Superior temporal gyrus (tissue), 1 donor: ENCODE data around the gene PNMT.

Source experiments
- DNase-seq: peaks from one replicate; pipeline ENCODE4 v3.0.0-alpha.2; 2016; ENCODE audit errors: extremely low spot score

The PNMT gene

GRCh38 chr17:39669897-39670735 lies 1.9 kb downstream of the PNMT start:
- DNase-seq: no peak

- DNase-seq: no peak
Observed at GRCh38 chr17:39670746-39671145, 2.5 kb downstream of the PNMT start.

DNA sequence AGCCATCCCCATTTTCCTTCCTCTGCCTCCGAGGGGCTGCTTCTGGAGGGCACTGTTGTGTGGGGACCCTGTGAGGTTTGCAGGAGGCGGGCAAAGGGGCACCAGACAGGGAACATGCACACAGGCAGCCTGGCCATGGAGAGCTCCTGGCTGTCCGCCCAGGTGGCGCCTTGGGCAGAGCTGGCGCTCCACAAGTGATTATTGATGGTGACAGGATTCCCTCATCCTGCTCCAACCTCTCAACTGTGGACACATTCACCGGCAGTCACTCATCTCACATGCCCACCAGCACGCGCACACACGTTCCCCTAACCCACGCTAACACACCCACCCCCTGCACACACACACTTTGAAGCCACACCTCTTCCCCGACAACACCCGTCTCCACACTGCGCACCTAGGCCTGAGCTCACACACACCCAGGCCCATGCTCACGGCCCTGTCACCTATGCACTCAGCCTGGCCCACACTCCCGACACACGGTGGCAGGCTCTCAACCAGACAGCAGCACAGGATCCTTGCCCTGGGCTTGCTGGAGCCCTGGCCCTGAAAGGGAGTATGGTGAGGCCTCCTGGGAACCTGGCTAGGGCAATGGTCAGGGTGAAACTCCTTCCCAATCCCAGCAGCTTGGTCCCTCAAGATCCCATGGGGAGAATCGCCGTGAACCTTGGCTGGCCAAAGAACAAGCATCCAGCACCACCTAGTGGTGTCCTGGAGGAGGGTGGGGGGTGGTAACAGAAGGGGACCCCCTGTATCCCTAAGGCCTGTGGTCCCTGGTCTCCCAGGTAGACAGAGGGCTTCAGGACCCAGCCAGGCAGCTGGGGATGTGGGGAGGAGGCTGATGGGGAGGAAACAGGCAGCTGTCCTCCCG lies 3.6 kb downstream of the PNMT start:
- DNase-seq: peak; percentile 56

- DNase-seq: no peak
Observed at GRCh38 chr17:39672522-39673334, 4.5 kb downstream of the PNMT start.

GRCh38 chr17:39673335-39674081 lies 5.3 kb downstream of the PNMT start:
- no peak for DNase-seq

GRCh38 chr17:39674179-39674578 lies 5.9 kb downstream of the PNMT start:
- no peak for DNase-seq

DNA sequence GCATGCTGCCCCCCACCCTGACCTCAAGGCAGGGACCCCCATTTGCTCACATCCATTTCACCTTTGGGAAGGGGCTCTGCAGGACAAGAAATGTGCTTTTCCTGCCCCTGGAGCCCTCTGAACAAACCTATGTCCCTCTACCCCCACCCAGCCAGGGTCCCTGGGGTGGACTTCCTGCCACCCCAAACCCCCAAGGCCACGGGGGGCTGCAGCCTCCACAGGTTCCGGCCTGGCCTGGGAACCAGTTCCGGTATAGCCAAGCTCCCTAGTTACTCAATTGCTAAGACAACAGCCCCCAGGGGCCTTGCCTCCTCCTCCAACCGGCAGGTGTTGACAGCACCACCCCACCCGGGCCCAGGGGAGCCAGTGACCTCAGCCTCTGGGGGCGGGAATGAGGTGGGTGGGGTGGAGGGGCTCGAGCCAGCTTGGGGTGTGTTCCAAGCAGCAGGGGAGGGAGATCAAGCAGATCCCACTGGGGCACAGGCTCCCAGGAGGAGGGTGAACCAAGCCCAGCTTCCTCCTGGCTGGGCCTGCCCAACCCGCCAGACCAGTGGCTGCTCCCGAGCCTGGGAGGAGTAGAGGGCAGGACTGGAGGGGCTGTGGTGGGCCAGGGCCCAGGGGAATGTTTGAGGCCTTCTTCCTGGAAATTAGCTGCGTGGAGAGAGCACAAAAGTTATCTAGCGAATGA lies 6.6 kb downstream of the PNMT start:
- DNase-seq: no peak

DNA sequence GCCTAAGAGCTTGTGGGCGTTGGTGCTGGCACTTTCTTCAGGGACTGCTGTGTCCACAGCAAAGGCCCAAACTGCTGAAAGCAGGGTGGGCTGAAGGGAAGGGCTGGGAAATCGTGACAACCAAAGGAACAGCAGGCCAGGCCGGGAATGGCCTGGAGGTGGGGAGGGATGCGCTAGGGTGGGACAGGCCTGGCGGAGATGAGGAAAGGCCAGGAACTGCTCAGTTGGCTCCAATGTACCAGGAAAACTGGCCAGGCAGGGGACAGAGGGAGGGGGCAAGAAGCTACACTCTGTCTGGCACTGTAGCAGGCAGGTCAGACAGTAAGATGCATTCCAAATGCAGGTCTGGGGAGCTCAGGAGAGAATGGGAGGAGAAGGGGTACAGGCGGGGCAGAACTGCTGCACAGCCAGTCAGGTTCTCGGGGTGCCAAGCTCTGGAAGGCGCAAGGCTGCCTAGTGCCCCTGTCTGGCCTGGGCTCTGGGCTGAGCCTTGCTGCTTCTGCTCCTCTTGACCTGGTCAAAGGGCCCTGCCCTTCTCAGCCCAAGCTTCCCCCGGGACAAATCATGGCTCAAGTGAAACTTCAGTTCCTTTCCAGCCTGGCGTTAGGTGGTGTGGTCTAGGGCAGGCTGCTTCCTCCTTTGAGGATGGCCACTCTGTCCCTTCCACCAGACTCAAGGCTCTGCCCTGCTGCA lies 7.3 kb downstream of the PNMT start:
- no peak for DNase-seq

DNA sequence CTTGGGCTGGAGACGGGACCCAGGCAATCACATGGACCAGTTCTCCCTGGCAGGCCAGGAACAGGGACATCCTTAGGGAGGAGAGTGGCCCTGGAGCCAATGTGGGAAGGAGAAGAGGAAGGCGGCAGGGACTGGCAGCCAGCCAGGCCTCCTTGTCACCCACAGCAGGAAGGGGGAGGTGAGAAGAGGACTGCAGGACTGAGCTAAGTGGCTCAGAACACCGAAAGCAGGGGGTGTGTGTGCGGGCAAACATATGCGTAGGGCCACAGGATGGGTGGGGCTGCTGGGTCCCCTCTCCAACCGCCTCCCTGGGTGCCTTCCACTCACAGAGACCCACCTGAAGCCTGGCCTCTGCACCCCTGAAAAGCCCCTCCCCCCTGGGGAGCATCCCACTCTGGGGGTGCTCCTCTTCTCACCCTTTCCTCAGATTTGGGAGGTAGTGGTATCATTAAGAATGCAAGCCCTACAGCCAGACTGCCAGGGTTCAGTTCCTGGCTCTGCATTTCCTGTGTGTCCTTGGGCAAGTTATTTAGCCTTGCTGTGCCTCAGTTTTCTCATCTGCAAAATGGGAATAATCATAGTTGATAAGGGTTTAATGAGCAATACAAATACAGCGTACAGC lies 8.1 kb downstream of the PNMT start:
- peak; percentile 59 for DNase-seq

DNA sequence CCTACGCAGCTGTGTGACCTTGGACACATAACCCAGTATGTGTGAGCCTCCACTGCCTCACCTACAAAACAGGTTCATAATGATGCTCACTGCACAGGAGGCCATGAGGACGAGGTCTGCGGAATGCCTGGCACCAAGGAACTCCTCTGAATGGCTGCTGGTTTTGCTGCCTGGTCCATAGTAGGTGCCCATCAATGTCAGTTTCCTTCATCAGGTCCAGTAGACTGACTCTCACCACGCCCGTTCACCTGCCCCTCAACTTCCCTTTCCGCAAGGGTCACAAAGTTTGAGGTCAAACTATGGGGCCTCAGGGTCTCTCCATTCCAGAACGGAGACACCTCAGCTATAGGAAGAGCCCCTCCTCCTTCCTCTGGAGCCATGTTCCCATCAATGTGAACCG lies 8.8 kb downstream of the PNMT start:
- no peak for DNase-seq

- peak; percentile 44 for DNase-seq
Observed at GRCh38 chr17:39677542-39678339, 9.5 kb downstream of the PNMT start.

DNA sequence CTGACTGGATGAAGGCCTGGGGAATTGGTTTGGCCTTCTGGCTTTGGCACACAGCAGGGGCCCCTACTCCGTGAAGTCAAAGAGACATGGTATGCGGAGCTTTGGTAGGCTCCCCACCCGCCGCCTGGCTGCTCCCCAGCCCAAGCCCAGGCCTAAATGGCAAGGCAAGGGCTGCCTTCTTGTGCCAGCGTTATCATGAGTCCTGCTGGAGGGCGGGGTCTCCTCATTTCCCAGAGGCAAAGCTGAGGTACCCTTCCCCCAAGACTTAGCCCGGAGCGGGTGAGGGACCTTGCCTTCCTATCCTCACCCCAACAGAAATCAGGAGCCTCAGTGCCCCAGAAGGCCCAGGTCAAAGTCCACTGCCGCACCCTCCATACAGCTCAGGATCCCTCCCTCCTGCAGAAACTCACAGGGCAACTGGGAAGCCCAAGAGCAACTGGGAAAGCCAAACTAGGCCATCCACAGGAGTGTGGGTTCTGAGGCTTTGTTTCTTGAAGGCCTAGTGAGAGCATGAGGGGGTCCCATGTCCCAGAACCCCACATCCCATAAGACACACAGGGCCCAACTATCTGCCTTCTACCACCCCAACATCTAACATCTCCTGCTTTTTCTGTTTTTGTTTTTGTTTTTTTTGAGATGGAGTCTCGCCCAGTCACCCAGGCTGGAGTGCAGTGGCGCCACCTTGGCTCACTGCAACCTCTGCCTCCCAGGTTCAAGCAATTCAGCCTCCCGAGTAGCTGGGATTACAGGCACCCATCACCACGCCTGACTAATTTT lies 10.3 kb downstream of the PNMT start:
- DNase-seq: no peak

GRCh38 chr17:39679521-39680192 lies 11.4 kb downstream of the PNMT start:
- DNase-seq: no peak

DNA sequence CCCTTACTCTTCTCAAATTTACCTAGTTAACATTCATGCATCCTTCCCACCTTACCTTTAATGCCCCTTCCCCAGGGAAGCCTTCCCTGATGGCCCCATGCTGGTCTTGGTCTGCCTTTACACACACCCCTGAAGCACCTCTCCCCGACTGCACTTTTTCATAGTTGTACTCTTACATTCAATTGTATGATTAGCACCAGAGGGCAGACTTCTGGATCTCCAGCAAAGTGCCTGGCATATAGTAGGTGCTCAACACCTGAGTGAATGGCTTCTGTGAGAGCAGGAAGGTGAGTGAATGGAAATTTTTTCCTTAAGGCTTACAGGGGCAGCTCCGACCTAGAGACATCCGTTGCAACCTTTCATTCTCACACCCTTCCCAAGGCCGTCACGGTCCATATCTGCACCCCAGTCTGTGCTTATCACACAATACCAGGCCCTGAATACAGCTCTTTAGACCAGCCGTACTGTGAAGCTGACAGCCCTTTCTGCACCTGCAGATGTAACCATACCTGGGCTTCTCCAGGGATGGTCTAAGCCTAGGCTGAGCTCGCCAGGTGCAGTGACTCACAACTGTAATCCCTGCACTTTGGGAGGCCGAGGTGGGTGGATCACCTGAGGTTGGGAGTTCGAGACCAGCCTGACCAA lies 15.2 kb downstream of the PNMT start:
- no peak for DNase-seq

DNA sequence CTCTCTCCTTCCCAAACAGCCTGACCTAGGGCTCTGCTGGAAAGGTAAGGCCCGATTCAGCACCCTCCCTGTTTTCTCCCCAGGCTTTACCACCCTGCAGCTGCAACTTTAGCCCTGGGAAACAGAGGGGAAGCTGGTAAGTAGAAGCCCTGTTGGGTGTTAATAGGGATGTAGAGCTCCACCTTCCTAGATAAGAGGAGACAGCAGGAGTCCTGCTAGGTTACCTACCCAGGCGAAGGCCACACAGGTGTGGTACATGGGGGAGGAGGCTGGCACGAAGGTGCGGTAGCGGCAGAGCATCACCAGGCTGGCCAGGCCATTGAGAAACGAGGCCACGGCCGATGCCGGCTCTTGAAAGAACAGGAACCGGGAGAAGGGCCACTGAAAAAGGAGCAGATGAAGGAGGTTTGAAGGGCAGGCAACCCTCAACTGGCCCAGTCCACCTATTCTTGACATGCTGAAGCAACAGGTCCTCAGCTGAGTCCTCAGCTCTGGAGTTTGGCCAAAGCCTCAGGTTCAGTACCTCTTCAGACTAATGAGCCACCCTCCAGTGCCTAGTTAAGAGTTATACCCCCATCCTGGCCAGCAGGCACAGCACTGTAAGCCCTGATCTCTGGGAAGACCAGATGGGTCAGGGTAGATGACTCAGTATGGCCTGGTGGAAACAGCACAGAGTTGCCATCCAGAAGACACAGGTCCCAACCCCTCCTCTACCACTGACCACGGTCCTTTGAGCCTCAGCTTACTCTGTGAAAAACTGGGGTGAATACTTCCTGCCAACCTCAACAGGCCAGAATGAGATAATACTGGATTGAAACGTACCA lies 16.3 kb downstream of the PNMT start:
- DNase-seq: no peak

DNA sequence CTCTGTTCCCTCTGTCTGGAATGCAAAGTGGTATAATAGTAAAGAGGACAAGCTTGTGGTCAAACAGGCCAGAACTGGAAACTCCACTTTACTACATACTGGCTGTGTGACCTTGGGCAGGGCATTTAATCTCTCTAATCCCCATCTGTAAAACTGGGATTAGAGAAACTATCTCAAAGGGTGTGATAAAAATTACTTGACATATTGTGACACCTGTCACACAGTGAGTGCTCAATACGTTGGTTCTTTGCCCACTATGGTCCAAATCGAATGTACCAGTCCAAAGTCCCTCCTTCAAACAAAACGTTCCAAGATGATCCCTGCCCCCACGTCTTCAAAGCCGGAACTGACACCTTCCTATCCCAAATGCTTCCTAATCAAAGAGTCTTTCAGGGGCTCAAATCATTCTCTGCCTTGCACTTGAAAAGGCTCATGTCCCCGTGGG lies 18.9 kb downstream of the PNMT start:
- no peak for DNase-seq
